SIG-M5 treated with dmso at 0.1 percent for 504 hours (cell line): ENCODE measurements around the gene NUP54.

Experiments
- DNase-seq: peaks from one replicate; lab custom pipeline; 2025; ENCODE audit not compliant: unreplicated experiment; lab: John Stamatoyannopoulos, UW

Gene NUP54

DNA sequence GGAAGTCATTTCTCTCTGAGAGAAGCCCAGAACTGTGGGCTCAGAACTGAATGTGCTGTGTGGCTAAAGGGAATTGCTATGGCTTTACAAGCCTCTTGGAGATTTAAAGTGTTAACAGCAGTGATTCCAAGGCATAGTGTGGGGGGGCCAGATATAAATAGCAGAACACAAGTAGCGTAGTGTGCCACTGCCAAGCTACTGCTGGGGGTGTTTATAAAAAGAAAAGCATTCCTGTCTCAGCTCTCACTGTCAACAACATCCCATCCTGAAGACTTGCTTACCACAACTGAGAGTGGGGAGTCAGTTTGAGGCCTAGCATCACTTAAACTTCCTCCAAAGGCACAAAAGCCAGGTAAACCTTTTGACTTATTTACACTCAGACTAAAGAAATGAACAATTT, 73.7 kb downstream of the NUP54 start, which contains the start of gene ART3:
Gene ART3 (plus strand): TSS at position 242 of the 400 bp plus-strand sequence. CDS start 1,181 bp downstream, outside the sequence.
- DNase-seq = no peak

DNA sequence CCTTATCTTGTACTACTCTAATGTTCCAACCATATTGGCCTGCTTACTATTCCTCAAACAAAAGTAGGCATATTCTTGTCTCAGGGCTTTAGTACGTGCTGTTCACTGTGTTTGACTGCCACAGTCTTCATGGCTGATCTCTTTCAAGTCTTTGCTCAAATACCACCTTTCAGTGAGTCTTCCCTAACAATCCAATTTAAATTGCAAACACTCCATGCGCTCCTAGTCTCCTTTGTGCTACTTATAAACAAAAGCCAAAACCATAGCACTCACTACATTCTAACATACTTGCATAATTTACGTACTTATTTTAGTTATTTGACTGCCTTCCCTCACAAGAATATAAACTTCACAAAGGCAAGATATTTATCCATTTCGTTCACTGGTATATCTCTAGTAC, 75.4 kb downstream of the NUP54 start:
- no peak for DNase-seq

DNA sequence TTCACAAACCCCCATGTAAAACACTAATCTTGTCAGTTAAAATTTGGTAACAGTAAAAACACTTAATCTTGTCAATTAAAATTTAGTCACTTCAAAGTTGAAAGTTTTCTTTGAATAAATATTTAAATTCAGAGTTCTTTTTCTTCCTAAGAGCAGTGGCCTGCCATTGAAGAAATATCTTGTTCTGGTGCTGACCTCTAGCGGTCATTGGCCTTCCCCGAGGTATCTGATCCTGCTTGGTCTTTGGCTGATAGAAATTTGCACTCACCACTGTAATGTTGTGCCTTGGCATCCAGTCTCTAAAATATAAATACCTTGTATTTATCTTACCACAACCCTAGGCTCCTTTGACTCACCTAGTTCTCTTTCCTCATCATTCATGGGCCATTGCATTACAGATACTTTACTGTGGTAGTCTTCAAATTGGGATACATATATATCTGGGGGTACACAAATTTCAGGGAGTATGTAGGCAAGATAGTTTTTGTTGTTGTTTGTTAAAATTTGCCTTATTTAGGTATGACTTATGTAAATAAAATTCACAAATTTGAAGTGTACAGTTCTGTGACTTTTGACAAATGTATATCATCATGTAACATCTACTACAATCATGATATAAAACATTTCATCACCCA, 80.4 kb downstream of the NUP54 start:
- DNase-seq = peak; percentile 73

DNA sequence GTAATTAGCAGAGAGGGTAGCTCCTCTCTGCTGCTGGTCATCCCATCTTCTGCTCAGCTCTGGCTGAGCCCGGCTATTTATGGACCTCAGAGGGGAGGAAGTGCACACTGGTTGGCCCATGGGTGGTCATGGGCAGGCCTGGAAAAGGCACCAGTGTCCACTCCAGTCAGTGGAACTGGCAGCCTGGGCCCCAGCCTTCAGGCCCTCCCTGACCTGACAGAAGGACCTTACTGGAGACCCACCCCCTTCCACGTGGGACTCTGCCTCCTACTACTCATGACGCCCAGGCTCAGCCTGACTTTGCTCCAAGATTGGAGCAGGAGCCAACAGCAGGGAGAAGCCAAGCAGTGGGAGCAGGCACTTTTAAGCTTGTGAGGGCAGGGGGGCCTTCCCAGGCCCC, 81.7 kb downstream of the NUP54 start:
- DNase-seq = no peak
